Measurements from ENCODE around the gene RNH1. TPM values are rescaled to one million over a fixed set of nuclear protein-coding genes. Genes with fewer than 3 reads are reported as not detected.

Gene RNH1
- total RNA-seq, 2 donors from 2014 or later, result 97.8 to 153 TPM

DNA sequence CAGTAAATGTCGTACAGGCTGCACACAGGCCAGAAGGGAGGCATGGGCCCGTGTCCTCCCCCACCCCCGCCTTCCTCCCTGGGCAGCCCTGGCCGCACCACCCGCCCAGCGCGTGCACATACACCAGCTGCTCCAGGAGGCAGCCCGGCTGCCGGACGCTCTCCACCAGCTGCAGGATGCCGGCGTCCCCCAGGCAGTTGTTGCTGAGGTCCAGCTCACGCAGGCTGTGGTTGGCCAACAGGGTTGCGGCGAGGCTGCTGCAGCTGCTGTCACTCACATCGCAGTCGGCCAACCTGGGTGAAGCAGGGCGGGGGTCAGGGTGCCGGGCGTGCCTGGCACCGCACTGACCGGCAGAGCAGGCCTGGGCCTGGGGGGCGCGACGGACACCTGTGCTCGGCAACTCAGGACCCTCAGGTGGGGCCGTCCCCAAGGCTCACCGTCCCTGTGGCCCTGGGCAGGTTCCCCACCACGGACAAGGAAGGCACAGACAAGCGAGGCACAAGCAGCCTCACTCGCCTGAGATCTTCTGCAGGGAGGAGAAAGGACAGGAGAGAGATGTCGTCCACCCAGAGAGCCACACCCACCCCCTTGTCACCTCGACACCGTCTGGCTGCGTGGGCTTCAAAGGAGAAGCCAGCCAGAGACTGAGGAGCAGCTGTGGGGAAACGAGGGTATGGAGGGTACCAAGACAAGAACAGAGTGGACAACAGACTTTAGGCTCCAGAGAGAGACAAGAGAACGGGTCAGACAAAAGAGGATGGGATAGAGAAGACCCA lies 12.1 kb downstream of the RNH1 start:
- TF ChIP-seq POLR2A (IDR thresholded peaks at IDR 0.05), result no peak
- TF ChIP-seq, protein P1, sequence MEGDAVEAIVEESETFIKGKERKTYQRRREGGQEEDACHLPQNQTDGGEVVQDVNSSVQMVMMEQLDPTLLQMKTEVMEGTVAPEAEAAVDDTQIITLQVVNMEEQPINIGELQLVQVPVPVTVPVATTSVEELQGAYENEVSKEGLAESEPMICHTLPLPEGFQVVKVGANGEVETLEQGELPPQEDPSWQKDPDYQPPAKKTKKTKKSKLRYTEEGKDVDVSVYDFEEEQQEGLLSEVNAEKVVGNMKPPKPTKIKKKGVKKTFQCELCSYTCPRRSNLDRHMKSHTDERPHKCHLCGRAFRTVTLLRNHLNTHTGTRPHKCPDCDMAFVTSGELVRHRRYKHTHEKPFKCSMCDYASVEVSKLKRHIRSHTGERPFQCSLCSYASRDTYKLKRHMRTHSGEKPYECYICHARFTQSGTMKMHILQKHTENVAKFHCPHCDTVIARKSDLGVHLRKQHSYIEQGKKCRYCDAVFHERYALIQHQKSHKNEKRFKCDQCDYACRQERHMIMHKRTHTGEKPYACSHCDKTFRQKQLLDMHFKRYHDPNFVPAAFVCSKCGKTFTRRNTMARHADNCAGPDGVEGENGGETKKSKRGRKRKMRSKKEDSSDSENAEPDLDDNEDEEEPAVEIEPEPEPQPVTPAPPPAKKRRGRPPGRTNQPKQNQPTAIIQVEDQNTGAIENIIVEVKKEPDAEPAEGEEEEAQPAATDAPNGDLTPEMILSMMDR (IDR thresholded peaks at IDR 0.05), result no peak
- 89 to 90% methylated on average over 11 to 30 of the region's 37 CpGs for WGBS, 2 donors
- H3K9me3 ChIP-seq, result no peaks in the 10 kb centered on the region
- ATAC-seq (no peak), DNase-seq (no peak)
- H3K36me3 ChIP-seq (replicated peaks in 1 of 2; ENCODE audit: insufficient read depth in 1 of 2, low read depth in 2 of 2), result peaks cover 0 to 35% of the 10 kb centered on the region in 2 donors
- H3K4me3 ChIP-seq, result no peak overlapping the region
- H3K27ac ChIP-seq, result no peak overlapping the region
- no peaks in the 10 kb centered on the region for H3K4me1 ChIP-seq
- H3K27me3 ChIP-seq, result no peaks in the 10 kb centered on the region
- intact Hi-C loops (cut with DNase I), result no loop called here

DNA sequence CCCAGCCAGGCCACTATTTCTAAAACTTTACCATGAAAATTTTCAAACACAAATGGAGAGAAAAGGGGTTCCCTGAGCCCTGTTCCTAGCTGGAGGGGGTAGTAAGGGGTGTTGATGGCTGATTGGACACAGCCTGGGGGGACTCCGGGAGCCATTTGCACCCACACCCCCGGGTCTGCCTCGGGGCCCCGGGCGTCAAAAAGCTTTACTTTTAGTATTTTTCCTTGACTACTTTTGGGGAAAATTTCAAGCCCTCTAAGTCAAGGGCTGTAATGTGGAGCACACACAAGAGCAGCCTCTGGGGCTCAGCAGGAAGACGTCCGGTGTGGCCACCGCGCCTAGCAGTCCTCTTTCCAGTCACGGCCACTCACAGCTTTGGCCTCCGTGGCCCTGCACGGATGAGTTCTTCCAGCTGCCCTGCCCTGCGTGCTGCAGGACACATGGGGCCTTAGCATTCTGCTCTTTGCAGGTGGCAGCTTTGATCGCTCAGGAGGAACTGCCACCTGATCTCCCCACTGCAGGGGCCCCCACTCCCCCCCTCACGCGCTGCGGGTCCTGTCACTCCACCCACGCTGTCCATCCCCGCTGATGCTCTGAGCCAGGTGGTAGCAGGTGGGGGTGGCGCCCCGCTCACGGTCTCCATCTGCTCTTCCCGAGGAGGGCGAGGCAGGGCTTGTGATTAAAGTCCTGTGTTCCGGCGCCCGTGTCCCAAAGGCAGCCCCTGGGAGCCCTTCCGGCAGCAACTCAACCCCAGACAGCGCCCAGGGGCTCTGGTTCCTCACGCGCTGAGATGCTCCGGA lies 14.4 kb downstream of the RNH1 start:
- no peak overlapping the region for H3K27ac ChIP-seq
- ATAC-seq, result no peak
- H3K36me3 ChIP-seq (replicated peaks in 1 of 2; ENCODE audit: insufficient read depth in 1 of 2, low read depth in 2 of 2), result peaks cover 0 to 19% of the 10 kb centered on the region in 2 donors
- H3K4me3 ChIP-seq, result no peak overlapping the region
- TF ChIP-seq POLR2A (IDR thresholded peaks at IDR 0.05), result no peak
- no peaks in the 10 kb centered on the region for H3K27me3 ChIP-seq
- WGBS, 2 donors, result 89 to 93% methylated on average over 20 to 31 of the region's 32 CpGs
- intact Hi-C loops (cut with DNase I), result no loop called here
- no peaks in the 10 kb centered on the region for H3K4me1 ChIP-seq
- H3K9me3 ChIP-seq, result no peaks in the 10 kb centered on the region
- DNase-seq, result no peak

DNA sequence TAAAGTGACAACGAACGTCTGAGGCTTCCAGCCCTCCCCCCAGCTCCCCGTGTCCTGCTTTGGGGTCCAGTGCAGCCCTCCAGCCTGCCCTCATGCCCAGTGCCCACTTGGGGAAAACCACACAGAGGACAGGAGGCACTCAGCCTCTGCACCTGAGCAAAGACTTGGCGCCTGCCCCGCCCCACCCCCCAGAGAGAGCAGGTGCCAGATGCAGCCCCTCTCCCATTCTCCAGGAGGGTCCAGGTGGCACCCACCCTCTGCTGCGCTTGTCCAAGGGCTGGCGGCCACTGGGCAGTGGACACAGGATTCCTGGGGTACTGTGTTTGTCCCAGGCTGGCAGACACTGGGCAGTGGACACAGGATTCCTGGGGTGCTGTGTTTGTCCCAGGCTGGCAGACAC lies 15.7 kb downstream of the RNH1 start:
- no peaks in the 10 kb centered on the region for H3K4me1 ChIP-seq
- H3K9me3 ChIP-seq, result no peaks in the 10 kb centered on the region
- 68 to 86% methylated on average over 3 to 5 of the region's 7 CpGs for WGBS, 2 donors
- peaks cover 0 to 11% of the 10 kb centered on the region in 2 donors for H3K36me3 ChIP-seq (replicated peaks in 1 of 2; ENCODE audit: insufficient read depth in 1 of 2, low read depth in 2 of 2)
- no peak for DNase-seq
- H3K27ac ChIP-seq, result no peak overlapping the region
- TF ChIP-seq, protein P1 (IDR thresholded peaks at IDR 0.05), result no peak
- TF ChIP-seq POLR2A (IDR thresholded peaks at IDR 0.05), result no peak
- intact Hi-C loops (cut with DNase I), result no loop called here
- no peak for ATAC-seq
- no peaks in the 10 kb centered on the region for H3K27me3 ChIP-seq
- H3K4me3 ChIP-seq, result no peak overlapping the region

DNA sequence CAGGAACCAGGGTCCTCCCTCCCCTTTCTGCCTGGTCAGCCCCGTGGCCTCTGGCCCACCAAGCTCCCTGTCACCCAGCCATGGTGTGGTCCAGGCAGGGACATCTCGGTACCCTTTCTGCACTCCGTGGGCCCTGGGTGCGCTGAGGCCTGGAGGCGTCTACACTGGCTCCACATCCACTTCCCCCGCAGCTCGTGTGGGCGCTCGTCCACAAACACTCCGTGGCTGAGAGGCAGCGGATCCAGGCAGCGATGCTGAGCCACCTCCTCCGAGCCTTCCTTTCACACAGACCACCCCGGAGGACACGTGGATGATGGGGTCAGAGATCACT lies 16.1 kb downstream of the RNH1 start:
- Histone ChIP-seq H3K27me3 (no peaks in the 10 kb centered on the region), H3K4me3 (no peak overlapping the region), H3K36me3 (replicated peaks in 1 of 2; ENCODE audit: insufficient read depth in 1 of 2, low read depth in 2 of 2) (peaks cover 0 to 11% of the 10 kb centered on the region in 2 donors), H3K4me1 (no peaks in the 10 kb centered on the region), H3K9me3 (no peaks in the 10 kb centered on the region), H3K27ac (no peak overlapping the region)
- WGBS, 2 donors, result 92 to 93% methylated on average over 7 to 15 of the region's 15 CpGs
- intact Hi-C loops (cut with DNase I), result no loop called here
- ATAC-seq, result no peak
- TF ChIP-seq, protein P1 (IDR thresholded peaks at IDR 0.05), result no peak
- no peak for DNase-seq

DNA sequence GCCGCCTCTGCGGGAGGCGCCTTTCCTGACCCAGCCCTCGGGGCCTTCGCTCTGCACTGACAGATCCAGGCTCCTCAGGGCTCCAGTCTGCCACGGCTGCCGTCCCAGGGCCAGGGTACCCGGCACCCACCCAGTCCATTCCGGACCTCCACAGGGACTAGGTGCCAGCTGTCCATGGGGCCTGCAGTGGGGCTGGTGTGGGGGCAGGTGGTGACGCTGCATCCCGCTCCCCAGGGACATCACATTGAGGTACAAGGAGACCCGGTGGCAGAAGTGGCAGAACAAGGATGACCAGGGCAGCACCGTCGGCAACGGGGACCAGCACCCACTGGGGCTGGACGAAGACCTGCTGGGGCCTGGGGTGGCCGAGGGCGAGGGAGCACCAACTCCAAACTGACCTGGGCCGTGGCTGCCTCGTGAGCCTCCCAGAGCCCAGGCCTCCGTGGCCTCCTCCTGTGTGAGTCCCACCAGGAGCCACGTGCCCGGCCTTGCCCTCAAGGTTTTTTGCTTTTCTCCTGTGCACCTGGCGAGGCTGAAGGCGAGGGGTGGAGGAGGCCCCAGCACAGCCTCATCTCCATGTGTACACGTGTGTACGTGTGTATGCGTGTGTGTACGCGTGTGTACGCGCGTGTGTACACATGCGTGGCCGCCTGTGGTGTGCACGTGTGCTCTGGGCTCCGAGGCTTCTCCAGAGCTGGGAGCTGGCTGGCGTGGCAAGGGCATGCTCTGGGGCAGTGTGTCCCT lies 16.7 kb downstream of the RNH1 start:
- no peaks in the 10 kb centered on the region for H3K9me3 ChIP-seq
- H3K27me3 ChIP-seq, result no peaks in the 10 kb centered on the region
- no peak for TF ChIP-seq POLR2A (IDR thresholded peaks at IDR 0.05)
- TF ChIP-seq, protein P1 (IDR thresholded peaks at IDR 0.05), result no peak
- ATAC-seq, result no peak
- H3K27ac ChIP-seq, result no peak overlapping the region
- no peak overlapping the region for H3K4me3 ChIP-seq
- no peaks in the 10 kb centered on the region for H3K4me1 ChIP-seq
- DNase-seq, result no peak
- intact Hi-C loops (cut with DNase I), result no loop called here
- WGBS, 2 donors, result 87 to 90% methylated on average over 22 to 29 of the region's 38 CpGs
- peaks cover 0 to 11% of the 10 kb centered on the region in 2 donors for H3K36me3 ChIP-seq (replicated peaks in 1 of 2; ENCODE audit: insufficient read depth in 1 of 2, low read depth in 2 of 2)

Data from body of pancreas (tissue), 4 donors.